HG03066 (cell line): Measurements from ENCODE around the gene ELK1.
"Not testable (repeated sequence)": the region's sequence is repeated elsewhere in the genome, so short reads cannot be mapped to it uniquely, and the experiment has no call there.

Source experiments
- ATAC-seq: cut with Tn5 transposase; IDR thresholded peaks from one replicate; pipeline ENCODE4 v1.9.1; 2021; ENCODE audit warnings: low read depth; ENCODE audit not compliant: unreplicated experiment

The ELK1 gene

GRCh38 chrX:47613082-47613481, 37.3 kb downstream of the ELK1 start:
- no peak for ATAC-seq

GRCh38 chrX:47612418-47612817, 37.9 kb downstream of the ELK1 start:
- ATAC-seq: no peak

- no peak for ATAC-seq
Observed at GRCh38 chrX:47611926-47612325, 38.4 kb downstream of the ELK1 start.

- no peak for ATAC-seq
Observed at GRCh38 chrX:47611489-47611888, 38.9 kb downstream of the ELK1 start.

- ATAC-seq: no peak
Observed at GRCh38 chrX:47610511-47610910, 39.9 kb downstream of the ELK1 start.

- ATAC-seq: no peak
Observed at GRCh38 chrX:47608130-47608810, 42.1 kb downstream of the ELK1 start.

GRCh38 chrX:47607091-47607490, 43.3 kb downstream of the ELK1 start:
- ATAC-seq: no peak

GRCh38 chrX:47605024-47605423, 45.3 kb downstream of the ELK1 start:
- ATAC-seq: no peak

- not testable (repeated sequence) for ATAC-seq
Observed at GRCh38 chrX:47603125-47603524, 47.2 kb downstream of the ELK1 start.

GRCh38 chrX:47597222-47597621, 53.1 kb downstream of the ELK1 start:
- no peak for ATAC-seq

- ATAC-seq: no peak
Observed at GRCh38 chrX:47596256-47596655, 54.1 kb downstream of the ELK1 start.

GRCh38 chrX:47595716-47596251, 54.6 kb downstream of the ELK1 start:
- no peak for ATAC-seq

- ATAC-seq: no peak
Observed at GRCh38 chrX:47593522-47593921, 56.8 kb downstream of the ELK1 start.

- ATAC-seq: no peak
Observed at GRCh38 chrX:47590984-47591383, 59.4 kb downstream of the ELK1 start.

- no peak for ATAC-seq
Observed at GRCh38 chrX:47587906-47588735, 62.2 kb downstream of the ELK1 start.

- no peak for ATAC-seq
Observed at GRCh38 chrX:47587091-47587891, 63.1 kb downstream of the ELK1 start.

GRCh38 chrX:47586043-47586787, 64.1 kb downstream of the ELK1 start:
- no peak for ATAC-seq
